GM04504 (cell line): Measurements from ENCODE around the gene TPK1.

Experiments
- DNase-seq: peaks from one replicate; pipeline ENCODE4 v3.0.0-alpha.2; 2012; ENCODE audit warnings: low read depth

The TPK1 gene

DNA sequence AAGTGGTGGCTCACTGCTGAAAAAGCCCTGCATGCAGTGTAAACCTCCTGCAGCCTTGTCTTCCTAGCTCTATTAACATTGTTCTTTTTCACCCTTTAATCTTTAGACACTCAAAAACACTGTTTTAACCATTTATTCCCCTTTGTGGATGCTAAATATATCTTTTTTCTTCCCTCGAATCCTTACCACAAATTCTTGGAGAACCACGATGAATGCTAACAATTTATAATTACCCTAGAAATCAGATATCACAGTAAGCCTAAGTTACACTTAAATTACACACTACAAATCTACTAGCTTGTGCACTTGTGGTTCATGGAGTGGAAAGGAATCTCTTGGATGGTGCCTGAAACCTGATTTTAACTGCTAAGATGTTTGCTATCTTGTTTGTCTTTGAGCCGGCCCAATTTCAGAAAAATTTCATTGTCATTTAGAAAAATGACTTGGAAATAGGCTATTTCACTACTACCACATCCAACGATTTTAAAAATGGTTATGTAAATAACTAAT lies 307.3 kb downstream of the TPK1 start:
- DNase-seq = no peak

DNA sequence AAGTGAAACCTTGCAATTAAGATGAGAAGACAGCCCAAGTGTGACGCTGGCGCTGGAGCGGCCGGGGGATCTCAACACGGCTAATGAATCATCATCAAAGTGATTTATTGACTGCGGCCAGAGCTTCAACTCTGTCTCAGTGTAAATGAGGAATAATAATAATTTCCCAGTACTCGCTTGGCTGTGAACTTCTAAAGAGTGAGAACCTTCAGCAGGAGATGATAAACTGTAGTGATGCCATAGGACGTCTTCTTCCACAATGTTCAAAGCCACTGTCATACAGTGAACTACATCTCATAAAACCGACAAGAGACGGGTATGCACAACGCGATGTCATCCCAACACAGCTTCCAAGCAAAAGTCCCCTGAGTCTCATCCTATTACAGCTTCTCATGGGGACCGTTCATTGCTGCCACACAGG lies 308.8 kb downstream of the TPK1 start:
- no peak for DNase-seq

DNA sequence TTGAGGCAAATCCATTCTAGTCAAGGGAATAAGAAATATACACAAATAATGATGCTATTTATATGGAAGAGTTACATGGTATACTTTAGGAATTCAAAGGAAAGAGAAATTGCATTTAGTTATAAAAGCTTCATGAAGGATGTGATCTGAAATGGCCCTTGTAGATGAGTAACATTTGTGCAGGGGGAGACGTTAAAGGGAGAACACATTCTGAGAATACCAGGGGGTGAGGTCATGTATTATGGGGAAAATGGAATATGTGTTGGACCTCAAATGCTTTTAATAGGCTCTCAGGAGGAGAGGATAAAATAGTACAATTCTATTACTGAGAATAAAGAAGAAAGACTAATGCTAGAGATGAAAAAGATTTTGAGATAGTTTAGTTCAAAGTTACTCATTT lies 309.9 kb downstream of the TPK1 start:
- DNase-seq = no peak

DNA sequence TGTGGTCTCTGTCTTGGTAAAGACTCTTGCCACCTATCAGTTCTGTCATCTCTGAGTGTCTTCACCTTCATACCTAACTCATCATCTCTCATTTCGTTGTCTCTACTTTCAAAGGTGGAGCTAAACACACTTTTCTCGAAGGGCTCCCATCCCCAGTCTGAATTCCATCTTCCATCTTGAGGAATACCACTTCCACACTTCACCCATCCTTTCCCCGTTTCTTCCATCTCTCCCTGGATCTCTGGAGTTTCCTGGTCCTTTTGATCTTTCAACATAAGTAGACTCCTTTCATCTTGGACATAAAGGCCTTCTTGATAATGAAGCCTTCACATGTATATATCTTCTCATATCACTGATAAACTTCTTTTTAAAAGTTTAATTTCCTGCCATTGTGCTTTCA lies 311.6 kb downstream of the TPK1 start:
- DNase-seq = no peak

DNA sequence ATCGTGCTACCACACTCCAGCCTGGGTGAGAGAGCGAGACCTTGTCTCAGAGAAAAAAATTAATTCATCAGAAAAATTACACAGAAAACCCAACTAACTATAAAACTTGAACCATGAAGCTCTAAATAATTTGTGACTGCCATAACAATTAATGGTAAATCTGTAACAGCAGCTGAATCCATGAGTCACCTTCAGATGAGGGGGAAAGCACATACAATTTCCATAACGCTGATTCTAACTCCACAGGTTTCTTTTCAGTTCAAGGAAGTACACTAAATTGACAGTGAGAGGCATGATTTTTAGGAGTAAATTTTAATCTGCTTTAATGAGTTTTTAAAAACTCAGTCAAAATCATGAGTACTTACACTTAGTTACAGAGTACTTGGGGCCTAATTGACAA lies 312.2 kb downstream of the TPK1 start:
- DNase-seq = no peak

DNA sequence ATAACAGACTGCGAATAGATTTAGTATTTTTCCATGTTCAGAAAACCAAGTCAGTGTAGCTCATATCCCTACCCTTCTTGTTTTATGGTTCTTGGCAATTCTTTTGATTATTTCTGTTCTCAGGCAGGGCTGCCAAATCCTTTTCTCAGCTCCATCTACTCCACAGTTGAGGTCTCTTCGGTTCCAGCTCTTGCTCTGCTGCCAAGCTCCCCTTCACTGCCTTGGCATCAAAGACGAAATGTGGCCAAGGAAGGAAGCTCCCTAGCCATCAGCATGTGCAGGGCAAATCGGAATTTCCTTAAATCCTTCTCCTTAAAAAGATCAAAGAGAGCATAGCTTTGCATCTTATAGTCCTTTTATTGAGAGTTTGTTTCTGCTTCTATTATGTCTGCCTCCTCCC lies 315.9 kb downstream of the TPK1 start:
- DNase-seq = no peak

DNA sequence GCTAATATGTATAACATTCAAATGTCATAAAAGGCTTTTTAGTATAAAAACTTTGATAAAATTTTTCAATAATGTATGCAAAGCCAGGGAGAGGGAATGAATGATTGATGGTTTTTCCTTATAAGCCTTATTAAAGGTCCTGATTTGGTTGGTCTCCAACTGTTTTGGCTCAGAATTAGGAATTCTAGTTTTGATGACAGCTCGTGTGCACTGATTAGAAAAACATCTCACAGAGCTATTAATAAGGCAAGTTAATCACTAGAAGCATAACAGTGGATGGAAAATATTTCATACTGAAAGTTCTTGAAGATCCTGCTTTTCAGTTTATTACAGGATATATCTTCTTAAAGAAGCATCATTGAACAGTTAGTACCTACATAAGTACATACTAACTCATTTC lies 317.5 kb downstream of the TPK1 start:
- DNase-seq = no peak

DNA sequence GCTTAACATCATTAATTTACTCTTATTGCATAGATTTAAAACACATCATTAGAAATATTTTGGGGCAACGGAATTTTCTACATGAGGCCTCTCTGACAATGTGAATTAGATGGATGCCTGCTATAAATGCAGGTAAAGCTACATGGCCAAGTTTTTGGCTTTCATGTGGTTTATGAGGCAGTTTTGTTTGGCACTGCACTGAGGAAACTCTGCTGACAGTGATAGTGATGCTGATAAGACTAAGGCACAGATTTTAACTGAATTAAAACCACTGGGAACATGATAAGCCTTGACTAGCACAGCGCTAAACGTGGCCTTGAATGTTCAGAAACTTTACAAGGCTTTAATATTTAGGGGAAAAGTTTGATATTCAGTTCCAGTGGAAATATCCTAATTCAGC lies 318.1 kb downstream of the TPK1 start:
- DNase-seq = no peak

DNA sequence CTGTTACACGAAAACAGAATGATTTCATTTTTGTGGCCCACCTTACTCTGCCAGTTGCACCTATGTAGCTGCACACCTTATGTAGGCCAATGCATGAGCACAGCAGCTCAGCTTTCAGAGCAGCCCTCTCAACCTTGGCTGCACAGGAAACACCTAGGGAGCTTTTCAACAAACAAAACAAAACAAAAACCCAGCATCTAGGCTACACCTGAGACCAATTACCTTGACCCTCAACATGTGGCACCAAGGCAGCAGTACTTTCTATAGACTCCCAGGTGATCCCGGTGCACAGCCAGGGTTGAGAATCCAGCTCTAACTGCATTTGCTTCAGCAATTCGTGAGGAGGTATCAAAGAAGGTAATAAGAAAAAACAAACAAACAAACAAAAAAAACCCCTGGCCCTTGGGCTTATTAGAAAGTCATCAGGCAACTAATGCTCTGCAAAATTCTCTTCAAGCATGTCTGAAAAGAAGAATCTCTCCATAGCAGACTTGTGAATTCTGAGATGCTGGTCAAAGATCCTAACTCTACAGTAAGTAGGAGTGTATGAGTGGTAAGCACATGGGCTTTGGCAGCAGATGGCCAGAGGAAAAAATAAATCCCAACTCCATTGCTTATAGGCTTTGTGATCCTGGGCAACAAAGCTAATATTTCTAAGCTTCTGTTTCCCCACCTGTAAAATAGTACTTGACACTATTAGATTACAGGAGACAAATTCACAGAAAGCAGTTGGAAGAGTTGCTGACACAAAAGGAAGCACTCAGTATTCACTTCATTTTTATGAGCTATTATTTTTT lies 318.9 kb downstream of the TPK1 start:
- DNase-seq = no peak

DNA sequence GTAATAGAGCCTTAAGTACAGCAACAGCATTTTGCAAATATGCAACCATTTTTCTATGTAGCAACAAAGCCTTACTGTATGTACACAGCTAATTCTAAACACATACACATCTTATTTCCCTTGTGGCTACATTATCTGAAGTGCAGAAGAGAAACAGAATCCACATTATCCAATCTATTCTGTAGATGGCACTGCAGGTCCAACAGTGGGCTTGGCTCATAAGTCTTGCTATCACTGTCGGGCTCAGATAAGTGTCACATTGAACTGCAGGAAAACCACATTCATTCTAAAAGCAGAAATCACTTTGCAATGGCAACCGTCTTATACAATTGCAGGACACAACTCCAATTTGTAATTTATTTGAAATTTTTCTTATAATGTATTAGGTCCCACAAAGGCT lies 322.5 kb downstream of the TPK1 start:
- DNase-seq = no peak

DNA sequence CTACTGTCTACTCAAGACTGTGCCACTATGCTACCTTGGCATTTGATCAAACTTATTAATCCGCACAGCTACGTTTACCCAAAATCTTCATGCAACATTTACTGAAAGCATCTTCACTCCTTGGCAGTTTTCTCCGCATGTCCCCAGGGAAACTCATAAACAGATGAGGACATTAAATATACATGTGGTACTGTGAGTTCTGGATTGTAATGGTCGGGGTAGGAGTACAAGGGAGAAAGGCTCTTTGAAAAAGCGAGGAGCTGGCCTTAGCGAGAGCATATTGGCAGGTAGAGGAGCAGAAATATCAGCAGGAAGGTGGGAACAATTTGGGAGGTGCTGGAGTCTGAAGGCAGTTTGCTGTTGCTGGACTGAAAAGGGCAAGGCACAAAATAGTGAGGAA lies 325.2 kb downstream of the TPK1 start:
- DNase-seq = no peak

DNA sequence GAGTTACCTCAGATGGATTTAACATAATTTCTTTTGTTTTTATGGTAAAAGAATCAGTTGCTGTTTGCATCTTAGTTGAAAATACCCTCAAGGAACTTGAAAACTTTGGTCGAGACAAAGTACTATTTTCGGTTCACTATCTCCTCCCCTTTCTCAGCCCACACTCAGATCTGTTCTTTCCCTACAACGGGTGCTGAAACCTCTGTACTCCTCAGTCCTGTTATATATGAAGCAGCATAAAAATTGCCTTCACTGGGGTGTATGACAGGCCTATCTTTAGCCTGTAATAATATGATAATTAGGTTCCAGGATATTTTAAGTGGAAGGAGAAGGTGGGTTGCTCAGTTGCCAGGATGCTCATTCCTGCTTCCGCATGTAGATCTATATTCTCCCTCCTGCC lies 327.2 kb downstream of the TPK1 start:
- DNase-seq = no peak

DNA sequence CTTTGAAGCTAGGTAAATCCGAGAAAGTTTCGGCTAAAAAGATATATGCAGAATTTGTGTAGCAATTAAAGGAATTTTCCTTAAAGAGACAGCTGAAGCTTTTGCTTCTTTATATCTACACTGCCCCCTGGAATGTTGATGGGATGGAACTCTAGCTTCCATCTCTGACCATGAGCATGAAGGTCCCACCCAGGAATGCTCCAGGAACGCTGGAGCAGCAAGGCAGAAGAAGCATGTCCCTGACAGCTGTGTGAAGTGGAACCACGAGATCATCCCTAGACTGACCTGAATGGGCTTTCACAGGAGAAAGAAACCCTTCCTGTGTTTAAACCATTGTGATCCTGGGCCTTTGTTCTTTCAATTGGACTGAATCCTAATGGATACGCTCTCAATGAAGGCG lies 332.6 kb downstream of the TPK1 start:
- no peak for DNase-seq

DNA sequence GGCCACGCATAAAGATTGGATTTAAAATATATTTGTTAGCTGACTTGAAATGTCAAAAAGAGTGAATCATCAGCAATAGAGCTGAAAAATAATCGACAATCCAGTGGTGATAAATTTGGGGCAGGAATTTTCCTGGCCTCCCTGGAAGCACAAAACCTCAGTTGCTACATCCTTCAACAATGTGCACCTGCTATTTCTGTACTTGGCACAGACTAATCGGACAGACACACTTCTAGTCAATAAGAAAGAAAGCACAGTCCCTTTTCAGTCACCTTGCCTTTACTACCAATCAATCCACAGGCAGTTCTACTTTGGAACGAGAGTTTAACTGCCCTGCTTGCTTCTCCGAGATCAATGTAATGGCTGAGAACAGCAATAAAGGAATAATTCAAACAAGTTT lies 335.6 kb downstream of the TPK1 start:
- no peak for DNase-seq

DNA sequence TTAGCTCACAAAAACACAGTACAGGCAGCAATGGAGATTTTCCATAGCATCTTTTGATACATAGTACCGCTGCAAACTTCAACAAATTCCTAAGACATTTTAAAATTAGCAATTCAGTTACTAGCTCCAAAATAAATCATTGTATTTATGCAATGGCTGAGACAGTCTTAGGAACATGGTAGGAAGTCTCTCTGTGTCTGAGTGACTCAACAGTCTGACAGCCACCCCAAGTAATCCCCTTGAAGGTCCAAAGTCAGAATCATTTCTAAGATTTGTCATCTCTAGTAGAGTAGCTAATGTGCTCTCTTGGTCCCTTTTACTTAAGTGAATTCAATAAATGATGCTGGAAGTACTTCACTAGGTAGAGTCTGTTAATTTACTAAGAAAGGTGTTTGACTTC lies 338.6 kb downstream of the TPK1 start:
- DNase-seq = no peak

DNA sequence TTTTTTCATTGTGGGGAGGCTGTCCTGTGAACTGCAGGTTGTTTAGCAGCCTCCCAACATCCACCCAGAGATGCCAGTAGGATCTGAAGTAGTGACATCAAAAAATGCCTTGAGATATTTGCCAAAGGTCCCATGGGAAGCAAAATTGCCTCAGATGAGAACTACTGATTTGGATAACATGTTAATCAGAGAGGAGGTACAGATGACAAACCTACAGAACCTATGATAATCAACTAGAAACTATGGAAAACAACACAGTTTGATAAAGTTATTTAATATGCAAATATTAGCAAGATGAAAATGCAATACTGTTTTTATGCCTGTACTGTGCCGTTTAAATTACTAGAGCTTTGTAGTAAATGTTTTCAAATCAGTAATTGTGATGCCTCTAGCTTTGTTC lies 341.5 kb downstream of the TPK1 start:
- DNase-seq = no peak

DNA sequence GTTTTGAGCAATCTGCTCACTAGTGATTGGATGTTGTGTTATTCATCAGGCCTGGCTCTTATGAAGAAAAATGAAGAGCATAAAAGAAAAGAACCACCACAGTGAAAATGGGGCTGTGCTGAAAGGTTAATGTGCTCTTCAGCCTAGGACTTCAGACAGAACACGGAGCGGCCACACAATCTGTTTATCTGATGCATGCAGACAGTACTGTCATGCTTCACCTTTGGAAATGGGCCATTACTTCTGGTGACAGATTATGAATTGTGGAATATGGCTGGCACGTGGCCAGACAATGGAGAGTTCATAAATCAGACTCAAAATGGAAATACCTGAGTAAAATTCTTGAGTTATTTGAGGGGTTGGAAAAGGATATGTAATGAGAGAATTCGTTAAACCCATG lies 346.3 kb downstream of the TPK1 start:
- DNase-seq = no peak

DNA sequence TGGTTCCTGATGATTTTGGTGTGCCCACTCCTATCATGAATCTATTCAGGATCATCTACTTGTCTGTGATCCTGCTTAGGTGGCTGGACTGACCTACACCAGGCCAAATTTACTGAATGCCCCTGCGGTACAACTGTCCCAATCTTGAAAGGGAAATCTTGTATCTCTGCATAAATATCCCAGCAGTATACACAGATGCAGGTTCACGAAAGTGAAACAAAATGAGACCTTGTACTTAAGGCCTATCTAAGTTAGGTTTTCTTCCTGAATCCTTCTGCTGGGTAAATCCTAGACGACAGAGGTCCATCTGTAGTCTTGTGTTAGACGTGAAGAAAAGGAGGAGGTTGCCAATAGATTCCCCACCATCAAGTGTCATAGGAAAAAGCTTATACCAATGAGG lies 346.9 kb downstream of the TPK1 start:
- DNase-seq = no peak

DNA sequence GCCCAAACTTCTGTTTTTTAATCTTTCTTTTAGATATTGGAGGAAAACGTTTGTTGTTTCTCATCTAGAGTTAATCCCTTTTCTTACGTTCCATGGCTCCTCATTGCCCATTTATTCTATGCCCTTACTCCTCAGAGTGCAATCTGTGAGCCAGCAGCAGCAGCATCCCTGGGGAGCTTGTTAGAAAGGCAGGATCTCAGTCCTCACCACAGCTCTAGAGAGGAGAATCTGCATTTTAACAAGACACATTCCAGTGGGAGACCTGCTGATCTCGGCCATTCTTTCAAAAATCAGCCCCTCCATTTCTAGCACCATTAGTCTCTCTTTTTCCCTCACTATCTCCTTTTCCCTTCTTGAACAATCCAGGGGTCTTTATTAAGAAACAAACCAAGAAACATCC lies 348.0 kb downstream of the TPK1 start:
- no peak for DNase-seq

DNA sequence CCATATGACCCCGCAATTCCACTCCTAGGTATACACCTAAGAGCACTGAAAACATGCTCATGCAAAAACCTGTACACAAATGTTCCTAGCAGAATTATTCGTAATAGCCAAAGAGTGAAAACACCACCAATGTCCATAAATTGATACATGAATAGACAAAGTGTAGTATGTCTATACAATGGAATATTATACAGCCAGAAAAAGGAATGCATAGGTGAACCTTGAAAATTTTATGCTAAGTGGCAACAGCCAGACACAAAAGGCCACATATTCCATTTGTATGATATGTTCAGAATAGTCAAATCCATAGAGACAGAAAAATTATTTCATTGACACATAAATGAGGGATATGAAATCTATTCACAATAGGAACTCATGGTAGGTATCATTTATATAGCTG lies 351.4 kb downstream of the TPK1 start:
- DNase-seq = no peak

DNA sequence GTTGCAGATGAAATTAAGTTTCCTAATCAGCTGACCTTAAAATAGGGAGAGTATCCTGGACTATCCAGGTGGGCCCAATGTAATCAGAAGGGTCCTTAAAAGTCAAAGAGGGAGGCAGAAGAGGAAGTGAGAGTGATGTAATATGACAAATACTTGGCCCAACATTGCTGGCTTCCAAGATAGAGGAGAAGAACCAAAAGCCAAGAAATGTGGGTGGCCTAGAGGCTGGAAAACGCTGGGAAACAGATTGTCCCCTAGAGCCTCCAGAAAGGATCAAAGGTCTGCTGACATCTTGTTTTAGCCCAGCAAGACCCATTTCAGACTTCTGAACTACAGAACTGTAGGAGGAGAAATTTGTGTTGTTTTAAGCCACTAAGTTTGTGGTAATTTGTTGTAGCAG lies 352.7 kb downstream of the TPK1 start:
- no peak for DNase-seq

DNA sequence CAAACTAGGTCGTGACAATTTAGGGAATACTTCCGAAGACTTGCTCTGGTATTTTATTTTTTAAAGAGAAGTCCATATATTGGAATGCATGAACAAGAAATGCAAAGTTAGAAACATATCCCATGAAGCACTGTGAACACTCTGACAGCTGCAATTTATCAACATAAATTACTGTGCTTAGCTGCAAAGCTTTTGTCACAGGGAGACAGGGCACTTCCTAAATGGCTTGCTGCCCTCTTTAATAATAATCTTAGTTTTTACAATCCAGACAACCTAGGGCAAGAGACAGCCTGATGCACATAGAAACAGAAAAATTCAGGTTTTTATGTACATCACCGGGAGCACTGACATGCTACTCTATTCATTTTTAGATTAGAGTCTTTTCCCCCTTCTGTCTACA lies 354.0 kb downstream of the TPK1 start:
- no peak for DNase-seq

DNA sequence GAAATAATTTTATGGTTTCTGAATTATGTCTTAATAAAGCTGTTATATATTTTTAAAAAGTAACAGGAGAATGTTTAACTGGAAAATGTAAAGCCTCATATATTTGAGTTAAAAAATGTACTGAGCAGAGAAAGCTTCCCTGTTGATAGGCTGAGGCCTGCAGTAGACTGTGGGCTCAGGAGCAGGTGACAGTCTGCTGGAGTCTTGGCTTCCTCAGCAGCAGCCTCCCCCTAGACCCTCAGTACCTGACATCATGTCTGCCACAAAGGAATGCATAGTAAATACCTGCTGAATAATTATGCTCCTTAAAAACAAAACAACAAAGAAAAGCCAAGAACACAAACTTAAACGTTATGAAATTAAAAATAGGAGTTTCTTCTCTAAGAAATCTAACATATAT lies 358.5 kb downstream of the TPK1 start:
- DNase-seq = no peak
